ENCODE data around the gene NR5A1.

DNA sequence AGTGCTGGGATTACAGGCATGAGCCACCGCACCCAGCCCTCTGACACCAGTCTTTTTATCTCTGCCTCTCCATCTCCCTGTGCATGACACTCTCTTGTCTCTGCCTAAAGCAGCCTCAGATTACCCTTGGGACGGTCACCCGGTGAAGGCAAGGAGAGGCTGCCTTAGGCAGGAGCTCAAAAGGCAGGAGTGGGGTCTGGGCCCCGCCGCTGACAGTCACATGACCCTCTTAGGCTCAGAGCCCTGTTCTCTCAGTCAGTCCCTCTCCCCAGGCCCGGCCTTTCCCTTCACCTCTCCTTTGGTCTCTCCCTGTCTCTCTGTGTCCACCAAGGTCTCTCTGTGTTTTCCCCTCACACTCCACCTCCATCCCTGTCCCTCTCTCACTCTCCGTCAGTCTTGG is 34.4 kb downstream of the NR5A1 start:
- no peak for TF ChIP-seq POLR2AphosphoS5 (IDR thresholded peaks at IDR 0.05)
- TF ChIP-seq, protein P1, sequence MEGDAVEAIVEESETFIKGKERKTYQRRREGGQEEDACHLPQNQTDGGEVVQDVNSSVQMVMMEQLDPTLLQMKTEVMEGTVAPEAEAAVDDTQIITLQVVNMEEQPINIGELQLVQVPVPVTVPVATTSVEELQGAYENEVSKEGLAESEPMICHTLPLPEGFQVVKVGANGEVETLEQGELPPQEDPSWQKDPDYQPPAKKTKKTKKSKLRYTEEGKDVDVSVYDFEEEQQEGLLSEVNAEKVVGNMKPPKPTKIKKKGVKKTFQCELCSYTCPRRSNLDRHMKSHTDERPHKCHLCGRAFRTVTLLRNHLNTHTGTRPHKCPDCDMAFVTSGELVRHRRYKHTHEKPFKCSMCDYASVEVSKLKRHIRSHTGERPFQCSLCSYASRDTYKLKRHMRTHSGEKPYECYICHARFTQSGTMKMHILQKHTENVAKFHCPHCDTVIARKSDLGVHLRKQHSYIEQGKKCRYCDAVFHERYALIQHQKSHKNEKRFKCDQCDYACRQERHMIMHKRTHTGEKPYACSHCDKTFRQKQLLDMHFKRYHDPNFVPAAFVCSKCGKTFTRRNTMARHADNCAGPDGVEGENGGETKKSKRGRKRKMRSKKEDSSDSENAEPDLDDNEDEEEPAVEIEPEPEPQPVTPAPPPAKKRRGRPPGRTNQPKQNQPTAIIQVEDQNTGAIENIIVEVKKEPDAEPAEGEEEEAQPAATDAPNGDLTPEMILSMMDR (IDR thresholded peaks at IDR 0.05), result no peak

All from gastroesophageal sphincter (tissue), 3 donors.